ENCODE results near the gene SLC37A1.

SLC37A1 gene

DNA sequence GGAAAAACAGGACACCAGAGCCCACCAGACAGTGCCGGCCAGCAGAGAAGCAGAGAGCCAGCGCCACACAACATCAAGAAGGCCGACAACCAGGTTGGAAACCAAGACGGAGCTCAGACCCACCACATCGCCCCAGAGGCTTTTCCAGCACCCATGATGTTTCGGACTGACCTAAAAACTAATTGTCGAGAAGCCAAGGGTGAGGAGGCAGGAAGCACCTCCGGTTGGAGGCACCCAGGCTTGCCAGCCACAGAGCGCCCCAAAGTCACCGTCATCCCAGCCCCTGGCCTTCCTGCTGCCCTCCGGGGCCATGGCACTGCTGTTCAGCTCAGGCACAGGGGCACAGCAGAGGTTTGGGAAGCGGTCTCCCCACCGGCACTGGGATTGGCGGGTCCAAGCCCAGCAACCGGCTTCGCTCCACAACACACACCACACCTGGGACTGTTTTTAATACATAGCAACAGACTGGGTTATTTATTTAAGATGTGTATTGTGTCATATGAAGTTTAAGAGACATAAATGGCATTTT is 67.2 kb downstream of the SLC37A1 start:
- DNase-seq: no peak

DNA sequence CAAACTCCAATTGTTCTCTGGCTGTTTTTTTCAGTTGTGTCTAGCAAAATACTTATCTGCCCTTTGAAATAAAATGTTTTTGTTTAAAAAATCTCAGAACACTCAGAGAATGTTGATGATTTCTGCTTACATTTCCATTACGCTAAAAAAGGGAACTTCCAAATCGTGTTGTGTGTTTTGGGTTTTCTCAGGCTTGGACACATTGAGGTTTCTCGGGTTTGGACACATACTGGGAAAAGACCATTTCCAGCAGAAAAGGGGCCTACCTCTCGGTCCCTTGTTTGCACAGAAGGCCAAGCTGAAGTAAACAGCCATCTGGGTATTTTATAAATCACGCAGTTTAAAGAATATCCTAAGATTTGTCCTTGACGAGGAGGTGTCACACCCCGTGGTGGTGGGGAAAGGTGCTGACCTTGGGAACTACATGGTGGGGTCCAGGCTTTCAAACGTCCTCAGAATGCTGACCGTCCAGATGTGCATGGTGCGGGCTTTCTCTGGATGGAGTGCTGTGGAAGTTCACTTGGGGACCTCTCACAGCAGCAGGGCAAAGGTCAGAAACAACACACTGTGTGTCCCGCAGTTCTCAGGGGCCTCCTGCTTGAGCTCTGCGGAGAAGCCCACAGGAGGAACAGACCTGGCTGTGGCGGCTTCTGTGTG is 67.8 kb downstream of the SLC37A1 start:
- DNase-seq: no peak

DNA sequence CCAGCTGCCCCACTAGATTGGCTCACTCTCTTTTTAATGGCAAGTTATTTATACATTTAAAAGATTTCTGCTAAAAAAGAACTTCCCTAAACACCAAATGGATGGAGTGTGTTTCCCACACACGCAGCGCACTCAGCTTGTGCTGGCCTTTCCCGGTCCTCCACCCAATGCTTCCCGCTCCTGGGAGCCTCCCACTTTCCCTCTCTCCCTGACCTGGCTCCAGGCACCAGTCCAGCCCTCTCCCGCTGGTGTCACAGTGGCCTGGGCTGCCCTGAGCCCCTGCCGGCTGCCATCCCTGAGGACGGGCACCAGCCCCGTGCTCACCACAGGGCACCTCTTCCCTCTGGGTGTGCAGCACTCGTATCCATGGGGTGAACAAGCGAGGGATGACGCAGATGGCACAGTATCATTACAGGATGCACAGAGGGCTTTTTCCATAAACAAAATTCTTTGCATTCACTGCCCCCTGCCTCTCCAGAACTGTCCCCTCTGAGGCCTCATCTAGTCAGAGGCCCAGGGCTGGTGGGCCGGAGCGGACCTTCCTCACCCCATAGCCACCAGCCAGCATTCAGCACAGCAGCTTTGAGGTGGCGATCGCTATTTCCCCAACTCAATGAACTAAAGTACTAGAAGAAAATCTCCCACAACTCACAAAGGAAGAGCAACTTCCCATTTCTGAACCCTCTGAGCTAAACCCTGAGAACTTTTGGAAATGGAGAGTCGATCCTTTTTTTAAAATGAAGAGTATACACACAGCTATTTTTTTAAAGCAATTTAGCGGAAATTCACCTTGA is 68.5 kb downstream of the SLC37A1 start:
- no peak for DNase-seq

DNA sequence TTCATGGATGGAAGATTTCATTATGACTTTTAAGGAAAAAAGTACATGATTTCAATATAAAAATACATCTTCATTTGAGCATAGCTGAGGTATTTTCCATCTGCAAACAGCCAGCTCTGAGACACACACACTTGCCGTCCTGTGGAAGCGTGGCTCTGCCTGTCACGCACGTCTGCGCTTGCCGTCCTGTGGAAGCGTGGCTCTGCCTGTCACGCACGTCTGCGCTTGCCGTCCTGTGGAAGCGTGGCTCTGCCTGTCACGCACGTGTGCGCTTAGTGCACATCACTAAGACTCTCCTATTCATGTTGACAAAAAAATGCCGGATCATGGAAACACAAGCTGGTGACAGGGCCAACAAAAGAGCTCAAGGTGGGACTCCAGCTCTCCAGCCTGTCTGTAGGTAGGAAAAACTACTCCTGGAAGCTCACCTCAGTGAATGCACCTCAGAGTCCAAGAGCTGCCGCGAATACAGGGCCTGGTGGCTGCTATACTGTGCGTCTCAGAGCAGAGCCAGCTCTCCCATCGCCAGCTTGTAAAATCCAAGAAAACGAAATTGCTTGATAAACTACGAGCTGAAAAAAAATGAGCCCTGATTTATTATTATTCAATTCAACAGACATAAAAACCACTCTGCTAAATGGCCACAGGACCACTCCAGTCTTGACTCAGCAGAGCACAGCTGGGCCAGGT is 69.3 kb downstream of the SLC37A1 start:
- no peak for DNase-seq

DNA sequence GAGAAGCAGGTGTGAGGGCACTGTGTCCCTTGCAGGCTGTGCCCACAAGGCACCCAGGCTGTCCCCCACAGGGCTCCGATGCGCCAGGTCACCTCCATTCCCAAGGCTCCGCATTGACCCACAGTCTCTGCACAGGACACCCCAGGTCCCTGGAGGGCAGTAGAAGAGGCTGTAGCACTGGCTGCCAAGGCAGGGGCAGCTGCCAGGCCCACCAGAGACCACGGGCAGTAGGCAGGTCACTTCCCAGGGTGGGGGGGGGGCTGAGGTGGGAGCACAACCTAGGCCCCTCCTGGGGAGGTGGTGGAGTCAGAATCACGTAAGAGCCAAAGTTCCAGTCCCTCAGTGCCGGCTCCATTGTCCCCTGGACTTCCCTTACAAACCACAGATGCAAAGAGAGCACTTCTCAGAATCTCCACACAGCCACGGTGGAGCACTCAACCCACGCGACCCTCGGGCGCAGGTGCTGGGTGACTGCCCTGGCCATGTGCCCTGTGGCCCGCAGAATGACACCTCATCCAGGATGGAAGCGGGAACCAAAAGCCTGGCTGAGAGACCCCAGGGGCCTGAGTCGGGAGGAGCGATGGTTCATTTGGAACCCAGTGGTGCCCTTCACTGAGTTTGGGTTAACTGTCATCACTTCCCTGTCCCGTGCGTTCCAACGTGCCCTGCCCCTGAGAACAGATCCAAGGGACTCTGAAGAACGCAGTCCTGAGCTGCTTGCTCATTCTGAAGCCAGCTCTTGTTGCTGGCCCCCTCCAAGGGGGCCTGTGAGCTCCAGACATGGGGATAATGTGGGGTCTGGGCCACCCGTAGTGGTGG is 70.0 kb downstream of the SLC37A1 start:
- no peak for DNase-seq

DNA sequence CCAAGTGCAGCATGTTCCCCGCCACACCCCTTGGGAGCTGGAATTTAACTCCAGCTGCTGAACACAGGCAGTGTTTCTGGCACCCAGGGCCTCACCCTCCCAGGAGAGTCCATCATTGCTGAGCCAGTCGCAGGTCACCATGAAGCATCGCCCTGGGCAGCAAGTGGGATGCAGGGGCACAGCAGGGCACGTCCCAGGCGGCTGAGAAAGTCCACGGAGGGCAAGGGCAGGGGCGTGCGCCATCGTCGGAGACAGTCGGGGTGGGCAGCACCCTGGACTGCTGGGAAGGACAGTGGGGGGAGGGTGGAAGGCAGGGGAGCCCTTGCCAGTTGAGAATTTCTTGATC is 70.6 kb downstream of the SLC37A1 start:
- no peak for DNase-seq

DNA sequence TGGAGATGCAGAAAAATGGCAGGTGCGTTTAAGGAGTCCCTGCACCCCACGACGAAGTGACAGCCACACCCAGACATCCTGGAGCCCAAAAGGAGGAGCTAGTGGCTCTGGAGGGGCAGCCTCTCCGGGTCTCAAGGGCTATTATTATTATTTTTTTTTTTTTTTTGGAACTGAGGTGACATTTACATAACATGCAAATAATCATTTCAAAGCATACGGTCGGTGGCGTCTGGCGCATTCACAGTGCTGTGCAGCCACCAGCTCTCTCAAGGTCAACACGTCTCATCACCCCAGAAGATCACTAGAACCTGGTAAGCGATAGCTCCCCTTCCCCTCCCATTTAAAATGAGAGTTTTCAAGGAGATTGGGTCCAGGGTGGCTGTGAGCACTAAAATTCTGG is 72.2 kb downstream of the SLC37A1 start:
- no peak for DNase-seq

DNA sequence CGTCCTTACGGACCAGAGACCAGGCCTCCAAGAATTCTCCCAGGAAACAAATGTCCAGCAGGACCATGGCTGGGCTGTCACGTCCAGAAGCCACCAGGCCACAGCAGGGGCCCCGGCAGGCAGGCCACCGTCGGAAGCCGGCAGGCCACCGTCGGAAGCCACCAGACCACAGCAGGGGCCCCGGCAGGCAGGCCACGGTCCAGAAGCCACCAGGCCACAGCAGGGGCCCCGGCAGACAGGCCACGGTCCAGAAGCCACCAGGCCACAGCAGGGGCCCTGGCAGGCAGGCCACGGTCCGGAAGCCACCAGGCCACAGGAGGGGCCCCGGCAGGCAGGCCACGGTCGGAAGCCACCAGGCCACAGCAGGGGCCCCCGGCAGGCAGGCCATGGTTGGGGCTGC is 72.8 kb downstream of the SLC37A1 start:
- no peak for DNase-seq

DNA sequence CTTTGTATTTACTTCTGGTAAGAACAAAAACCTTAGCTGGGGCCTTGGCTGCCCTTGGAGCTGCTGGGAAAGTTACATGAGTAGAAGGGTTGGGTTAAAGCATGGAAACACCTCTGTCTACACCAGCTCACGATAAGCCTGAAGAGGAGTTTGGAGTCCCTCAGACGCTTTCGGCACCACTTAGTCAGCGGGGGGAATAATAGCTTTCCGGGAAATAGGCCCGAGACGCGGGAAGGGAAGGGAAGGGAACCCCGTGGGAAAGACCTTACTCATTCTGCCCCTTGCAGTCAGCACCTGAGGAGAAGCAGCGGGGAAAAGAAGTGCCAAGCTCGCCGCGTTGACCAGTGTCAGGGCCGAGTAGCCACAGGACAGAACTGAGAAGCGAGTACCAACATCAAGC is 73.4 kb downstream of the SLC37A1 start:
- no peak for DNase-seq

DNA sequence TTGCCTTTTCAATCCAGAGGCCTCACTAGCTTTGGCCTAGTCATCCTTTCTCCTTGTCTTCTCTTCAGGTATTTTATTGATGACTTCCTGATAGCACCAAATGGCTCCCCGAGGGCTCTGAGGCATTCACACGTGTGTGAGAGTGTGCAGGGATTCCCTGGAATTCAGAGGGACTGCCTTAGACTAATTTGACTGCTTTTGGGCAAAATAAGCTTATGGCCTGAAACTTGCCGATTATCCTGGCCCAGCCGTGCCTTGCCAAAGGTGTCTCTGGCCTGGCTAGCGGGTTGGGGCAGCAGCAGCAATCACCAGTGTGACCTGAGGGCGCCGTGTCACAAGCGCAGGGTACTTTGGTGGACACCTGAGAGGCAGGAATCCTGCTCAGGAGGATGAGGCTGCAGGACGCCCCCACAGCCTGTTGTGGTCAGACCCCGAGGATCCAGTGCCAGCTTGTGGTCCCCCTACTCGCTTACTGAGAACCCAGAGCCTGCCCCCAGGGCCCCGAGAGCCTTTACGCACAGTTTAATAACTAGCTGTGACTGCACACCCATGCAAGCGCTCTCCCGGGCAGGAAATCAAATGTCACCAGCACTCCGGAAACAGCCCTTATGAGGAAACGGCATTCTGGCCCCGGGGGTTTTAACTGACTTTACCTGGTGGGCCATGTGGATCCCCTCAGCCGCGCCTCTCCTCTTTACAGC is 76.9 kb downstream of the SLC37A1 start:
- DNase-seq: peak; percentile 17

DNA sequence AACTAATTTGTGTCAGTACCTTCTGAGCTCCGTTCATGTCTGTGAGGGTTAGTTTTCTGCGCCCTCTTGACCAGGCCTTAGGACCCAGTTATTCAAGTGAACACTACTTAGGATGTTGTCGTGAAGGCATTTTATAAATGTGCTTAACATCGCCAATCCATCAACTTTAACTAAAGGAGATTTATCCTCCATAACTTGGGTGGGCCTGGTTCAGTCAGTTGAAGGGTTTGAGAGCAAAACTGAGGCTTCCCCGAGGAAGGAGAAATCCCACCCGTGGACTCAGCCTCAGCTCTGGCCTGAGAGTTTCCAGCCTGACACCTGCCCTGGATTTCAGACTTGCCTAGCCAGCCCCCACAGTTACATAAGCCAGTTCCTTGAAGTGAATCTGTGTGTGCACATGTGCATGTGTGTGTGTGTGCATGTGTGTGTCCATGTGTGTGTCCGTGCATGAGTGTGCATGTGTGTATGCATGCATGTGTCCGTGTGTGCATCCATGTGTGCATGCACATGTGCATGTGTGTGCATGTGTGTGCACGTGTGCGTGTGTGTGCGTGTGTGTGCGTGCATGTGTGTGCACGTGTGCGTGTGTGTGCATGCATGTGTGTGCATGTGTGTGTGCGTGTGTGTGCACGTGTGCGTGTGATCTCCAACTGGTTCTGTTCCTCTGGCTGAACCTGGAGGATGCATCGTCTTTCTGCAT is 77.7 kb downstream of the SLC37A1 start:
- DNase-seq: no peak

DNA sequence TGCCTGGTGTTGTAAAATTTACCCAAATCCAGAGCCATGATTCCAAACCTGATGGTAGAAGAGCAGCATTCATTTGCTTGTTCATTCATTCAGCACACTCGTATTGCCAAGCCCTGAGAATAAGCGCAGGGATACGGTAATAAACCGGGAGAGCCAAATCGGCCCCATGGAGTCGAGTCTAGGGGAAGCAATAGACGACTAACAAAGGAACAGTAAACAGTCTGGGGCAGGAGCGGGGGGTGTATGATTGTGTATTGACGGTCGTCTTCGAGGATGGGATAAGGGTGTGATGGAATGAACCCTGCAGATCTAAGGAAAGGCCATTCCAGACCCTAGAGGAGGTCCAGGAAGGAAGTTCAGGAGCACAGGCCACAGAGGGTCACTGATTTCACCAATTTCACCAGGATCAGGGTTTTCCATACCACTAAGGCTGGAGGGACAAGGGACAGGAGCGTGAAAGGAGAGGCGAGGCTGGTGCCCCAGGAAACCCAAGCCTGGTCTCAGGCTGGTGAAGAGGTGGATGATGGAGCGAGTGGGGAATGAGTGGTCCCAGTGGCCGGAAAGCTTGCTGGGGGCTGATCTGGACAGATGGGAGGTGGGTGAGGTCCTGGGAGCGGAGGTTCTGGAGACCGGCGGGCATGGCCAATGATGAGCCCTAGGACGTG is 78.6 kb downstream of the SLC37A1 start:
- no peak for DNase-seq

DNA sequence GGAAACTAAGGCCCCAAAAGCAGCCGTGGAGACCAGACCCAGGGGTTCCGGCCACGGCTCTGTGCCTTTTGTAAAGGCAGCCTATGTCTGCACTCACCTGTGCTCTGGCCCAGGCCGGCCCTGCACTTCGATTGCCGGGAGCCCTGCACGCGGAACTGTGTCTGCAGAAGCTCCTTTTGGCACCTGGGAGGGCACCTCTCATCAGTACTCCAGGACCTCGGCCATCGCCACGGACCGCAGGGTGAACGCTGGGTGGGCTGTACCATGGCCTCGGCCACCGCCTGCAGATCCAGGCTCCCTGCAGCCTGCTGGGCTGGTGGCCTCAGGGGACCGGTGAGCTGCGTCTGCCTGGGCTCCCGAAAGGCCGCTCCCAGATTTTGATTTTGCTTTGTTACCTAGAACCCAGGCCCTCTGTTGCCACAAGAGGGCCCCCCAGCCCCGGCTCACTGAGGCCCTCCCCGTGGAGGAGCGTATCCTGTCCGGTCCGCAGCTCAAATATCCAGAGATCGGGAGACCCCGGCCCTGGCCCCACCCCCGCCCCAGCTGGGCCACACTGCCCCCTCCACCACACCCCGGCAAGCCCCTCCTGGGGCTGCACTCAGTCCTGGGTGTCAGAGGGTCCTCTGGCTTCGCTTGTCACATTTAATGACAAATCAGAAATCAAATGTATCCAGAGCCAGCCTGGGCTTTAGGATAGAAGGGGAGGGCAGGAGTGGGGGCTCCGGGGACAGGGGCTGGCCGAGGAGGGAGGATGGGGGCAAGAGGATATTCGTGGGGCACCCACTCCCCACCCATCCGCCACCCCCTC is 79.6 kb downstream of the SLC37A1 start:
- DNase-seq: peak; percentile 79

DNA sequence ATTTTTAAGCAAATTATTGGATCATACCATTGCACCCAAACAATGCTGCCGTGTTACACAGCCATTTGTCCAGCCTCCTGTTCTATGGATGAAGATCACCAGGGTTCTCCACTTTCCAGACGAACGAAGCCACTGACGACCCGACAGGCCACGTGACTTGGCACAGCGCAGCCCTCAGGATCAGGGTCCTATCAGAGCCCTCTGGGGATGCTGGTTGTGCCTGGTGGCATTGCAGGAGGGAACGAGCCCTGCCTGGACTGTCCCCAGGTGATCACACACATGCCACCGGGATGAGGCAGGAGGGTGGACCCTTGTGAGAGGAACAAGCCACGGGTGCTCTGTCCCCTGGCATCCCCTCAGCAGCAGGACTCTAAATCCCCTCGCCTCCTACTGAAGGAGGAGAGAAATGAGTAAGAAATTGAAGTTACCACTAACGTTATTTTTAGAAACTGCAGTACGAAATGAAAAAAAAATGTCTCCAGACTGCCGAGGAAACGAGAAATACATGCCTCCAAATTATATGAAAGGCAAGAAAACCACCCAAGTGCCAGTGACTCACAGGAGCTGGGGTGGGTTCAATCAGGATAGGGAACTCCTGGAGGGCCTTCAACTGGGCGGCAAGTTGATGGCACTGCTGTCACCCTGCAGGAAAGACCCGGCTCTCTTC is 81.1 kb downstream of the SLC37A1 start:
- no peak for DNase-seq

DNA sequence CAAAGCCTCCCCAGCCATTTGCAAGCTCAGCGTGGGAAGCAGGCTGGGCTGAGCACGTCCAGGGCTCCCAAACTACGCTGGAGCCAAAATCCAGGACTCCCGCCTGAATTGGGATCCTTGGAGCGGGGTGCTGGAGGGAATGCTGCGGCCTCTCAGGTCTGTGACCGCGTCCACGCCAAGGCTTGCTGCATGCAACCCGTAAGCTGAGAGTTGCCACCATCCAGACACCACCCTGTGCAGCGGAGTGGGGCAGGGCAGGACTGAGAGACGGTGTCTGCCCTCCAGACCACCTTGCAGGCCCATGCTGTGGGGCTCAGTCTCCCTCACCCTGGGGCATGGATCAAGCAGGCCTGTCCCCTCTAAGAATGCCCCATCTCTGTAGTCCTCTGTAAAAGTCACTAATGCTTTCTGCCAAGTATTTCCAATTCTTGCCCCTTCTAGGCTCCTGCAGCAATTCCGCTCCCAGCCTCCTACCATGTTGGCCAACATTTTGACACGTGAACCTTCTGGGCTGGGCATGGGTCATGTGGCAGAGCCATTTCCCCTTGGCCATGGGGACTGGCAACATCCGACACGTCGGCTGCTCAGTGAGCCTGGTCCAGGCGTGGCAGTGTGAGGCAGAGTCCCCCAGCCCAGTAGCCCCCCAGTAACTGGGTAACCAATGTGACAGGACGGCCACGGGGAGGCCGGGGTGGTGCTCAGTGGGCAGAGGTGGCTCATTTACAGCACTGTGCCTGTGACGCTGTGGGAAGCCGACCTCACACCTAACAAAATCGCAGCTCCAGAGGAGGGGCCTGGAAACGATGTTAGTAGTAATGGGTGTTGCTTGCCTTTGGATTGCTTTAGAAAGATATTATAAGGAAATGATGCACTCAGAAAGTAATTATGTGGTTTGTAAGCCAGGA is 81.9 kb downstream of the SLC37A1 start:
- DNase-seq: no peak

DNA sequence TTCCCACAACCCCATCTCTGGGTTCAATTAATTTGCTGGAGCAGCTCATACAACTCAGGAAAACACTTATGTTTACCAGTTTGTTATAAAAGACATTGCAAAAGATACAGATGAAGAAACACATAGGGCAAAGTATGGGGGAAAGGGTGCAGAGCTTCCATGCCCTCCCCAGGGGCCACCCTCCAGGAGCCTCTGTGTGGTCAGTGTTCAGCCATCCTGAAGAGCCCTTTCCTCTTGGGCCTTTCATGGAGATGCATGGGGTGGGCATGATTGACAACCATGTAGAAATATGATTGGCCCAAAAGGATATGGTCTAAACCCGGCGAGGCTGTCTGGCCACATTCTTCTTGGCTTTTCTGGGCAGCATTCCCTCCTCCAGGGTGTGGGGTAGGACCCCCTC is 83.0 kb downstream of the SLC37A1 start:
- DNase-seq: no peak

DNA sequence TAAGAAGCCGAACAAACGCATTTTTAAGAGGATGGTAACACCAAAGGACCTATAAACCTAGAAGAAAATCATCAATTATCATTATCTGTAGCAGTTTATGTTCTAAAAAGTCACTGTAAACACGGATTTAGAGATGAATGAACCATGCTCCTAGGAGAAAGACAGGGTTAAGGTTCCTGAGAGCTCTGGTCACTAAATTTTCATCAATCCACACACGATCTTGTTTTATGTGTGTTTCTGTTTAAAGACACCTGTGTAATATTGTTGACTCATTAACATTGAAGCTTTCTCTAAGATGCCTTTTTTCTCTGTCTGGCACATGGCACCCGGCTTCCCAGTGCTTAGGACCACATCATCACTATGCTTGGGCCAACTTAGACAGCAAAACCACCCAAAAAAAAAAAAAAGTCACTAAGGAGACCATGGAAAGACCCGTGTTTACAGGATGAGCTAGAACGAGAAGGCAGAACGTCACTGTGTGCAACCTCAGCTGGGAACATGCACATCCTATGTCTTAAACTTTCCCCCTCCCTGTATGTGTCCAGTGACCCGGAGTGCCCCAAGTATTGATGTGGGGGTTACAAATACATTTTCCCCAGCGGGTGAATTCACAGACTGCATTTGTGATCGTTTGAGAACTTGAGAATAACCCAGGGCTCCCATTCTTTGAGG is 84.0 kb downstream of the SLC37A1 start:
- no peak for DNase-seq

DNA sequence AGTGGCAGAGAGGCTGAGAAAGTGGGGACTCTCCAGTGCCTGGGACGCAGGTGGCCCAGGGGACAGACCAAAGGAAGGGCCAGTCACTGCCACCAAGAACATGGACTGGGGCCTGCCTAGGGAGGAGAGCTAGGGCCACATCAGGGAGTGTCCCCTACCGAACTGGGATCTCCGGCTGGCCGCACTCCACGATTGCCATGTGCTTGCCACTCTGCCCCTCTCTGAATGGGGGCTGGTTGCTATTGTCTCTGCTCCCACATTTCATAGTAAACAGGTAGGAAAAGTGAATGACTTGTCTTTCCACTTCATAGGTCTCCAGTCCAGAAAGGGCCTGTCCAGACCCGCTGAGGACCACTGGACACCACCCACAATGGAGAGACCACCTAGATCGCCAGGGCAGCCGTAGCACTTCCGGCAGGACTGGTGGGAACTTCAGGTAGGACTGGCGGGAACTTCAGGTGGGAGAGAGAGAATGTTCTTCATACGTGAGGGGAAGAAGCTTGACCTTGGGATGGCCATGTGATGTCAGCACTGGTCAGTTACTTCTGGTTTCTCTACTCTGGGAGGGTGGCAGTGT is 84.6 kb downstream of the SLC37A1 start:
- no peak for DNase-seq
